ENCODE data around the gene PCDHAC2.
A peak's percentile ranks its signal among the peaks of the same experiment; 100 is the strongest.

Gene PCDHAC2, protein sequence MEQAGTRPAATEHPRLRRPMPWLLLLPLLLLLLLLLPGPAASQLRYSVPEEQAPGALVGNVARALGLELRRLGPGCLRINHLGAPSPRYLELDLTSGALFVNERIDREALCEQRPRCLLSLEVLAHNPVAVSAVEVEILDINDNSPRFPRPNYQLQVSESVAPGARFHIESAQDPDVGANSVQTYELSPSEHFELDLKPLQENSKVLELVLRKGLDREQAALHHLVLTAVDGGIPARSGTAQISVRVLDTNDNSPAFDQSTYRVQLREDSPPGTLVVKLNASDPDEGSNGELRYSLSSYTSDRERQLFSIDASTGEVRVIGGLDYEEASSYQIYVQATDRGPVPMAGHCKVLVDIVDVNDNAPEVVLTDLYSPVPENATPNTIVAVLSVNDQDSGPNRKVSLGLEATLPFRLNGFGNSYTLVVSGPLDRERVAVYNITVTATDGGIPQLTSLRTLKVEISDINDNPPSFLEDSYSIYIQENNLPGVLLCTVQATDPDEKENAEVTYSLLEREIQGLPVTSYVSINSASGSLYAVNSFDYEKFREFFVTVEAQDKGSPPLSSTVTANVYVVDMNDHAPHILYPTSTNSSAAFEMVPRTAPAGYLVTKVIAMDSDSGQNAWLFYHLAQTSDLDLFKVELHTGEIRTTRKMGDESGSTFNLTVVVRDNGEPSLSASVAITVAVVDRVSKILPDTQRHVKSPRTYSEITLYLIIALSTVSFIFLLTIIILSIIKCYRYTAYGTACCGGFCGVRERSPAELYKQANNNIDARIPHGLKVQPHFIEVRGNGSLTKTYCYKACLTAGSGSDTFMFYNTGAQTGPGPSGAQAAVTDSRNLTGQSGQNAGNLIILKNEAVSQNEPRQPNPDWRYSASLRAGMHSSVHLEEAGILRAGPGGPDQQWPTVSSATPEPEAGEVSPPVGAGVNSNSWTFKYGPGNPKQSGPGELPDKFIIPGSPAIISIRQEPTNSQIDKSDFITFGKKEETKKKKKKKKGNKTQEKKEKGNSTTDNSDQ

DNA sequence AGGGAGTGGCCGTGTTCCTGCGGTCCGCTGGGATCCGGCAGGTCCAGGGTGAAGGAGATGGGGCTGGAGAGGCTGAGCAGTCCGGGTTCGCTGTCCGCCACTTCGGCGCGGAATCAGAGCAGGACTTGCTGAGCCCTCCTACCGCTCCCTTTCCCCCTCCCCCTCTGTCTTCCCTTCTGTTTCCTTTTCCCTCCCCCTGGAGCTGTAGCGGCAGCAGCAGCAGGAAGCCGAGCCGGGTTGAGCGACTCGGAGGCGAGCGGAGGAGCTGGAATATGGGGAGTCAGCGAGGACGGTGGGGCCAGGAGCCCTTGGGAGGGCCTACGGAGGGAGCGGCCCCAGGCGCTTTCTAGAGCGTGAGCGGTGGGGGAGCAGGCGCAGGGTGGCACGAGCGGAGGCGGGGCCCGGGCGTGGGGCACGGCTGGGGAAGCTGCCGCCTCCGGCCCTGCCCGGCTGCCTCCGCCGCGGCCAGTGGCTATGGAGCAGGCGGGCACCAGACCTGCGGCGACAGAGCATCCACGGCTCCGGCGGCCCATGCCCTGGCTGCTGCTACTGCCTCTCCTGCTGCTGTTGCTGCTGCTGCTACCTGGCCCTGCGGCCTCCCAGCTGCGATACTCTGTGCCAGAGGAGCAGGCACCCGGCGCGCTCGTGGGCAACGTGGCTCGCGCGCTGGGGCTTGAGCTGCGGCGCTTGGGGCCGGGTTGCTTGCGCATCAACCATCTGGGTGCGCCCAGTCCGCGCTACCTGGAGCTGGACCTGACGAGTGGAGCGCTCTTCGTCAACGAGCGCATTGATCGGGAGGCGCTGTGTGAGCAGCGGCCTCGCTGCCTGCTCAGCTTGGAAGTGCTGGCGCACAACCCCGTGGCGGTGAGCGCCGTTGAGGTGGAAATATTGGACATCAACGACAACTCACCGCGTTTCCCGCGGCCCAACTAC is at the start of gene PCDHAC2:
PCDHAC2 (plus strand) TSS at position 184 of the 933 bp plus-strand sequence; CDS start at position 475, 291 bp downstream.
- TF ChIP-seq GATA3 (IDR thresholded peaks at IDR 0.05; ENCODE audit: low read depth, low read length) (no peak), GATA2 (IDR thresholded peaks at IDR 0.05; ENCODE audit: low read depth, low read length) (no peak)

DNA sequence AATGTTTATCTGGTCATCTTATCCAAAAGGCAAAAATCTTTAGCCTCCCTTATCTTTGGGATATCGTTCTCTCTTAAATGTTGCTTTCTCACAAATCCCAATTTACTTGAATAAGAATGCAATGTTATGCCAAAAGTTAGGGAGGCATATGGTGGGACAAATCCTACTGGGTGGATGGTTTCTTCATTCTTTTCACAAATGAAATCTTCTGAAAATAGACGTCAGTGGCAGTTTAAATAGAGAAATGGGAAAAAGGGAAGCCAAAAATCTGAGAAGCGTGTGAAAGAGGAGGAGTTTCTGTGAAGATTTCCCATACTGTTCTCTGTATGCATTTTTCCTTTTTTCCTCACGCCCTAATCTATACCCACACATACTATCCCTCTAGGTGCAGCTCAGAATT is 42.7 kb upstream of the PCDHAC2 start:
- no peak for TF ChIP-seq GATA3 (IDR thresholded peaks at IDR 0.05; ENCODE audit: low read depth, low read length)
- TF ChIP-seq GATA2 (IDR thresholded peaks at IDR 0.05; ENCODE audit: low read depth, low read length): no peak

DNA sequence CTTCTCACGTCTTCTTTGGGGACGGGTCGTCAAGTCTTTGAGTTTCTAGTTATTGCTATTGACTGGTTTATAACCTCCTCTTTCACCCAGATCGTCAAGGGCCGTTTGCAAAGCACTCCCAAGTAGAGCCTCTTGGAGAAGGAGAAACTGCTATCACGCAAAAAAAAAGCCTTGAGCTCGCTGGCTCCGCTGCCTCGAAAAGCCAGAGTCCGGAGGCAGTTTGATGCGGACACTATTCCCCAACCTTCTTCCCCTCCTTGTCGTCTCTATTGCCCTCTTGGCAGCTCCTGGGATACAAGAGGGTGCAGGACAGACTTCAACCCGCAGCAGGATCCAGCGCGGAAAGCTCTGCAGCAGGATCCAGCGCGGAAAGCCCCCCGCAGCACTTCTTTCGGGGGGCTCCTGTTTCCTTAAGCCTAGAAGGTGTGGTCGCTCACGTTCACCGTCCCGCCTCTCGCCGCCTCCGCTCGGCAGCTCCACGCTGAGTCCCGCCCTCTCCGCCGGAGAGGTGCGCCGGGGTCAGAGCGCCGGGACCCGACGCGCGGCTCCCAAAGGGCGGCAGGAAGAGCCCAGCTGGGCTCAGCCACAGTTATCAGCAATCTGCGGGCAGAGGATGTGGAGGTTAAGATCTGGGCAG is 40.4 kb upstream of the PCDHAC2 start, which contains the start of gene PCDHAC1:
PCDHAC1 (plus strand) TSS at position 494 of the 637 bp plus-strand sequence. CDS start 594 bp downstream, outside the sequence.
- no peak for TF ChIP-seq GATA2 (IDR thresholded peaks at IDR 0.05; ENCODE audit: low read depth, low read length)
- TF ChIP-seq GATA3 (IDR thresholded peaks at IDR 0.05; ENCODE audit: low read depth, low read length): no peak

DNA sequence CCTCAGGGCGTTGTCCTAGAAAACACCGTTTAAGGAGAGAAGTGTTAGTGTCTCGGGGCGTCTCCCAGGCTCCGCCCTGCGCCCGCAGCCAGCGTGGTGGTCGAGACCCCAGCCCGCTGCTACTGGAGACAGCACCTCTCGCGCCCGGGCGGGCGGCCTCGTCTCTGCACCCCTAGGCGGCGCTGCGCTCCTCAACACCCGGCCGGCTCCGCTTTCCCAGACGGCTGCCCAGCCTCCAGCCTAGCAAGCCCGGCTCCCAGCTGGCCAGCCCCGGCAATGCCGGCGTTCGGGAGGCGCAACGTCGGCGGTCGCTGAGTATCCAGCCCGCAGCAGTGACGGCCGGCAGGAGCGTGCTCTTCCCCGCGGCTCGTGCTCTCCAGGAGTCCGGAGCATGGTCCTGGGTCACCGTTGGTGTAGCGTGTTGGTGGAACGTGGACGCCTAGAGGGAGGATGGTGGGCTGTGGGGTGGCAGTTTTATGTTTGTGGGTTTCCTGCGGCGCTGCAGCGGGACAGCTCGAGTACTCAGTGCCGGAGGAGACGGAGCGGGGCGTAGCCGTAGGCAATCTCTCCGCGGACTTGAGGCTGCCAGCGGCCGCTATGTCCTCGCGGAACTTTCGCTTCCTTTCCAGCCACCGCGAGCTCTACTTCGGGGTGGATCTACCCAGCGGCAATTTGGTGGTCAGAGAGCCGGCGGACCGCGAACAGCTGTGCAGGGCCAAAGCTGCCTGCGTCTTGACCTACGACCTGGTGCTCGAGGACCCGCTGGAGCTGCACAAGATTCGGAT is 39.6 kb upstream of the PCDHAC2 start:
- TF ChIP-seq GATA3 (IDR thresholded peaks at IDR 0.05; ENCODE audit: low read depth, low read length) (no peak), GATA2 (IDR thresholded peaks at IDR 0.05; ENCODE audit: low read depth, low read length) (peak; percentile 59)

DNA sequence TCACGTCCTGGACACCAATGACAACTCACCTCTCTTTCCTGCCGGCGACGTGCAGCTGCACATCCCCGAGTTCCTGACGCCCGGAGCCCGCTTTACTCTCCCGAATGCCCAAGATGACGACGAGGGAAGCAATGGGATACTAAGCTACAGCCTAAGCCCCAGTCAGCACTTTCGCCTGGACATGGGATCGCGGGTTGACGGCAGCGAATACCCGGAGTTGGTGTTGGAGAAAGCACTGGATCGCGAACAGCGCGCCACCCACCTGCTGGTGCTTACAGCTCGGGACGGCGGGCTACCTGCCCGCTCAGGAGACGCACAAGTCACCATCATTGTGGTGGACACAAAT is 39.1 kb upstream of the PCDHAC2 start:
- TF ChIP-seq GATA2 (IDR thresholded peaks at IDR 0.05; ENCODE audit: low read depth, low read length) (no peak), GATA3 (IDR thresholded peaks at IDR 0.05; ENCODE audit: low read depth, low read length) (no peak)

DNA sequence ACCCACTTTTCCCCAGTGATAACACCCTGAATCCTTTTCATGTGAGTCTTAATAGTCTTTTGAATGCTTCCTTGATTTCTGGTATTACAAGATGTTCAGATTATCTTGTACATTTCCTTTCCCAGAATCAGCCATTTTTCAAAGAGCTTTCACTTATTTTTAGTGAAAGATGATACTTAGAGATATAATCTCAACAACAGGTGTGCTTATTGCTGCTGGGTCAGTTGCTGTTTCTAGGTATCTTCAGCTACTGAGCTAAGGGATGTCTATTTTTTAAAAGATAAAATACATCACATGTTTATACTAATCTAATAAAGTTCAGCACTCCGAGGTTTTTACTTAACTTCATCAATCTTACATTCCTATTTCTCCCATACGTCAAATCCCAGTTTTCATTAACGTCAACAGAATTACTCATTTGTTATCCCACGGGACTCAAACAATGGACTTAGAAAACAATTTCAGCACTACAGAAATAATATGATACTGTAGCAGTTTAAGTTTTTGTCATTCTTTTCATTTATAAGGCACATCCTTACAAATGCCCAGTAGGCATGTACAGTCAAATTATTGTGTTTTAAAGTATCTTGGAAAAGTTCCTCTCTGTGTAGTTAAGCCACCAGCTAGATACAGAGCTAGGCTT is 31.2 kb upstream of the PCDHAC2 start:
- TF ChIP-seq GATA3 (IDR thresholded peaks at IDR 0.05; ENCODE audit: low read depth, low read length) (no peak), GATA2 (IDR thresholded peaks at IDR 0.05; ENCODE audit: low read depth, low read length) (no peak)

DNA sequence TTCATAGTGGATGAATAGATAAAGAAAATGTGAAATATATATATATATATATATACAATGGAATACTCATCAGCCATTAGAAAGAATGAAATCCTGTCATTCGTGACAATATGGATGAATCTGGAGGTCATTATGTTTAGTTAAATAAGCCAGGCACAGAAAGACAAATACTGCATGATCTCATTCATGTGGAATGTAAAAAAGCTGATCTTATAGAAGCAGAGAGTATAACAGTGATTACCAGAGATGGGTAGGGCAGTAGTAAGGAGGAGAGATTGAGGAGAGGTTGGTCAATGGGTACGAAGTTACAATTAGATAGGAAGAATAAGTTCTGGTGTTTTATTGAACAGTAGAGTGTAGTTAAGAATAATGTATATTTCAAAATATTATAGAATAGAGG is 19.7 kb upstream of the PCDHAC2 start:
- TF ChIP-seq GATA3 (IDR thresholded peaks at IDR 0.05; ENCODE audit: low read depth, low read length): no peak

DNA sequence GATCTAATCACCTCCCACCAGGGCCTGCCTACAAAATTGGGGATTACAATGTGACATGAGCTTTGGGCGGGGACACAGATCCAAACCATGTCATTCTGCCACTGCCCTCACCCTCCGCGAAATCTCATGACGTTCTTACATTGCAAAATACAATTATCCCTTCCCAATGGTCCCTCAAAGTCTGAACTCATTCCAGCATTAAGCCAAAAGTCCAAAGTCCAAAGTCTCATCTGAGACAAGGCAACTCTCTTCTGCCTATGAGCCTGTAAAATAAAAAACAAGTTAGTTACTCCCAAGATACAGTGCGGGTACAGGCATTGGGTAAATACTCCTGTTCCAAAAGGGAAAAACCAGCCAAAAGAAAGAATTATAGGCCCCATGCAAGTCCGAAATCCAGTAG is 14.6 kb upstream of the PCDHAC2 start:
- no peak for TF ChIP-seq GATA2 (IDR thresholded peaks at IDR 0.05; ENCODE audit: low read depth, low read length)
- TF ChIP-seq GATA3 (IDR thresholded peaks at IDR 0.05; ENCODE audit: low read depth, low read length): no peak

DNA sequence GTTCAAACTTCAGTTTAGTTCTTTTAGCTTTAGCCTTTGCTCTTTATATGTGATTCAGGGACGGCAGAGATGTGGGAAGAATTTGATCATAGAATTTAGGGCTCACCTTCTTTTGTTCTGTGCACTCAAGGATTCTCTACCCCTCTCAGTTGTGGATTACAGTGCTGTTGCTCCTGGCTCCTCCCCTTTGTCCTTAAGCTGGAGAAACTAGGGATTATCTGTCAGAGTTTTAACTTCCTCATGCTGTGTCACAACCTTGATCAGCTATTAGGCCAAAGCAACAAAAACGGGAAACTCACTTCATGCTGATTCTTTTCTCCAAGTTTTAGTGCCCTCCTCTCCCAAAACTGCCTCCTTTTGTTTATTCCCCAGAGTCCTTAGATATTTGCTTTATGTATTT is 13.0 kb upstream of the PCDHAC2 start:
- no peak for TF ChIP-seq GATA2 (IDR thresholded peaks at IDR 0.05; ENCODE audit: low read depth, low read length)
- no peak for TF ChIP-seq GATA3 (IDR thresholded peaks at IDR 0.05; ENCODE audit: low read depth, low read length)

DNA sequence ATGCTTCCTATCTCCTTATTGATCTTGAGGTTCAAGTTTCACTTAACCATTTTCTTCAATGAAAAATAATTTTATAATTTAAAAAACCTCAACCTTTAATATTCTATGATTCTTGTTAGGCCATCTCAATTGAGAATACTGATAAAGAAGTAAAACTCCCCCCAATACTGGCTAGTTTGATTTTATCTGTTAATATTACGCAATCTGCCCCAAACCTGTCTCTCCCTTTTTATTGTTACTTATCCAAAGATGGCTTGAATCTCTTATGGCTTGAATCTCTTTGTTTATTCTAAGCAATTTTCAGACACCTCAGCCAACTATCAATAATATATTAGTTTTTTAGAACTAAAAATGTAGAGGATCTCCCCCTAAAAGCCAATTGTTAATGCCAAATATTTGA is 4.1 kb upstream of the PCDHAC2 start:
- TF ChIP-seq GATA2 (IDR thresholded peaks at IDR 0.05; ENCODE audit: low read depth, low read length) (no peak), GATA3 (IDR thresholded peaks at IDR 0.05; ENCODE audit: low read depth, low read length) (no peak)

DNA sequence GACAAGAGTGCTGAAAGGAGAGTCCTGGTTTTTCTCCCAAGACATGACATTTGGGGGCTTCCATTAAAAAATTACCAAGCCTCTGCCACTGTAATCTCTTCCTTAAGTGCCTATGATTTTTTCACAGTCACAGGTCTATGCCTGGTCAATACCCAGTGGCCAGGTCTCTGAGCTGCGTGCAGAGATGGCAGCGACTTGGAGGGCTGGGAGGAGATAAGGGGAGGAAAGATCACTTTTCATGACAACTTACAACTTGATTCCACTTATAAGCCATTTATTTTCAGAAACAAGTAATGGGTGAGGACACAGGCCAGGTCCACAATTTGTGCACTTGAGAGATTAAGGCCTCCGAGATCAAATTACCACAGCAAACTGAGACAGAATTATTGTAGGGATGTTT is 1.9 kb upstream of the PCDHAC2 start:
- no peak for TF ChIP-seq GATA3 (IDR thresholded peaks at IDR 0.05; ENCODE audit: low read depth, low read length)
- no peak for TF ChIP-seq GATA2 (IDR thresholded peaks at IDR 0.05; ENCODE audit: low read depth, low read length)

DNA sequence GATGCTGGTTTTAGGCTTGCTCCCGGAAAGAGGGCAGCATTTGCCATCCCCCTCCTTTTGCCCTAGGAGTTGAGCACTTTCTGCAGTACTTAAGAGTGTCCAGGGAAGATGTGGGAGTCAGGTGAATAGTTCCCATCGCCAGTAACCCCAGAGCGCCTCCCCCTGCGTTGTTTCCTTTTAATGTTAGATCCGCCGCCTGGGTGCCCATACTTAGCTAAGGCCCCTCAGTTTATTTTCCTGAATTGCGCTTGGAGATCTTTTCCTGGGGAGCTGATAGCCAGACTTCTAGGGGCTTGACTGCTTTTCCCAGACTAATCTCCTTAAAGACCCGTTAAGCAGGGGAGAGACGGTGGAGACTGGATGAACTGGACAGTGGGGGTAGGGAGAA is 377 bp upstream of the PCDHAC2 start:
- no peak for TF ChIP-seq GATA3 (IDR thresholded peaks at IDR 0.05; ENCODE audit: low read depth, low read length)
- TF ChIP-seq GATA2 (IDR thresholded peaks at IDR 0.05; ENCODE audit: low read depth, low read length): no peak
